WTC11 (cell line): ENCODE data around the gene TMEM243. TPM values are rescaled to one million over a fixed set of nuclear protein-coding genes. Genes with fewer than 3 reads are reported as not detected.

Experiments
- ATAC-seq: fragments of 200-7000 bp; cut with Tn5 transposase; 2 replicates; pipeline ENCODE4 v1.10.0; 2021; ENCODE audit warnings: mild to moderate bottlenecking, moderate library complexity
- CTCF ChIA-PET: fragments of 300-600 bp; sonication (Branson Sonifier 250); formaldehyde crosslinking; loops from one replicate; lab custom pipeline; 2021; ENCODE audit warnings: antibody characterized with exemption; lab: Charles Lee
- POLR2A ChIA-PET: fragments of 350-600 bp; sonication (Branson Sonifier 250); formaldehyde crosslinking; loops from one replicate; lab custom pipeline; 2021; ENCODE audit warnings: antibody characterized with exemption; lab: Charles Lee
- DNase-seq: peaks from one replicate; pipeline ENCODE4 v3.0.0; 2021; ENCODE audit warnings: low spot score
- H3K27ac Mint-ChIP-seq: 2 replicates; pipeline ENCODE4 v1.8.0; 2021; ENCODE audit warnings: mixed read lengths
- H3K27me3 Mint-ChIP-seq: 2 replicates; pipeline ENCODE4 v1.8.0; 2021; ENCODE audit warnings: low read depth, mild to moderate bottlenecking, moderate library complexity, mixed read lengths
- H3K36me3 Mint-ChIP-seq: 2 replicates; pipeline ENCODE4 v1.8.0; 2021; ENCODE audit warnings: mixed read lengths
- H3K4me1 Mint-ChIP-seq: 2 replicates; pipeline ENCODE4 v1.8.0; 2022; ENCODE audit warnings: mixed read lengths
- H3K4me3 Mint-ChIP-seq: 2 replicates; pipeline ENCODE4 v1.8.0; 2021; ENCODE audit warnings: mild to moderate bottlenecking, moderate library complexity, mixed read lengths
- H3K9me3 Mint-ChIP-seq: 2 replicates; pipeline ENCODE4 v1.8.0; 2021; ENCODE audit warnings: mixed read lengths
- CREM ChIP-seq: sonication (generic); formaldehyde crosslinking; IDR thresholded peaks from 2 replicates; pipeline ENCODE4 v1.8.1; 2022; ENCODE audit warnings: mild to moderate bottlenecking, missing genetic modification reagents, moderate library complexity
- E2F4 ChIP-seq: sonication (generic); formaldehyde crosslinking; IDR thresholded peaks from 2 replicates; pipeline ENCODE4 v1.8.1; 2022; ENCODE audit warnings: low read depth, mild to moderate bottlenecking, moderate library complexity, missing genetic modification reagents, borderline replicate concordance
- EMX1 ChIP-seq: fragments of 250-450 bp; sonication (Bioruptor Pico); IDR thresholded peaks from 2 replicates; pipeline ENCODE4 v1.8.0; 2021; ENCODE audit warnings: mild to moderate bottlenecking
- FOXJ3 ChIP-seq: sonication (generic); formaldehyde crosslinking; IDR thresholded peaks from 2 replicates; pipeline ENCODE4 v1.9.0; 2021; ENCODE audit warnings: missing genetic modification reagents, mild to moderate bottlenecking, borderline replicate concordance
- FOXK1 ChIP-seq: sonication (generic); formaldehyde crosslinking; IDR thresholded peaks from 2 replicates; pipeline ENCODE4 v1.8.0; 2022; ENCODE audit warnings: mild to moderate bottlenecking, moderate library complexity, missing genetic modification reagents
- GRHL2 ChIP-seq: fragments of 250-450 bp; sonication (Bioruptor Pico); IDR thresholded peaks from 2 replicates; pipeline ENCODE4 v1.8.0; 2022; ENCODE audit warnings: mild to moderate bottlenecking, moderate library complexity; ENCODE audit not compliant: insufficient replicate concordance, severe bottlenecking
- NFE2L1 ChIP-seq: sonication (generic); formaldehyde crosslinking; IDR thresholded peaks from 2 replicates; pipeline ENCODE4 v1.8.1; 2023; ENCODE audit warnings: missing genetic modification reagents
- NFYB ChIP-seq: sonication (generic); formaldehyde crosslinking; conservative IDR thresholded peaks from 2 replicates; pipeline ENCODE4 v1.8.0; 2022; ENCODE audit warnings: low read depth, missing genetic modification reagents
- RORB ChIP-seq: fragments of 250-450 bp; sonication (Bioruptor Pico); IDR thresholded peaks from 2 replicates; pipeline ENCODE4 v1.9.0; 2021; ENCODE audit warnings: mild to moderate bottlenecking
- SMAD3 ChIP-seq: sonication (generic); formaldehyde crosslinking; IDR thresholded peaks from 2 replicates; pipeline ENCODE4 v1.8.0; 2022; ENCODE audit warnings: missing genetic modification reagents, mild to moderate bottlenecking, borderline replicate concordance
- STAT6 ChIP-seq: sonication (generic); formaldehyde crosslinking; conservative IDR thresholded peaks from 2 replicates; pipeline ENCODE4 v1.8.1; 2023; ENCODE audit warnings: mild to moderate bottlenecking, low read depth, missing genetic modification reagents, moderate library complexity
- ZNF138 ChIP-seq: sonication (generic); formaldehyde crosslinking; conservative IDR thresholded peaks from 2 replicates; pipeline ENCODE4 v1.8.1; 2022; ENCODE audit warnings: mild to moderate bottlenecking, moderate library complexity, missing genetic modification reagents
- ZNF232 ChIP-seq: sonication (generic); formaldehyde crosslinking; IDR thresholded peaks from 2 replicates; pipeline ENCODE4 v1.8.0; 2022; ENCODE audit warnings: mild to moderate bottlenecking, missing genetic modification reagents
- ZNF317 ChIP-seq: sonication (generic); formaldehyde crosslinking; IDR thresholded peaks from 2 replicates; pipeline ENCODE4 v1.8.1; 2023; ENCODE audit warnings: low read depth, mild to moderate bottlenecking, moderate library complexity, missing genetic modification reagents, borderline replicate concordance
- ZNF671 ChIP-seq: fragments of 250-450 bp; sonication (Bioruptor Pico); IDR thresholded peaks from 2 replicates; pipeline ENCODE4 v1.8.0; 2021; ENCODE audit warnings: mild to moderate bottlenecking
- total RNA-seq: library from RNA; stranded (reverse); gene quantifications from 3 replicates; pipeline ENCODE4 v1.2.3, GENCODE V29; 2021
- TF ChIP-seq, protein P1 (sequence below): sonication (generic); formaldehyde crosslinking; IDR thresholded peaks from 2 replicates; pipeline ENCODE4 v1.8.1; 2023; ENCODE audit warnings: mild to moderate bottlenecking, missing genetic modification reagents
- TF ChIP-seq, protein P2 (sequence below): sonication (generic); formaldehyde crosslinking; IDR thresholded peaks from 2 replicates; pipeline ENCODE4 v1.8.1; 2023; ENCODE audit warnings: mild to moderate bottlenecking, missing genetic modification reagents
- TF ChIP-seq, protein P3 (sequence below): sonication (generic); formaldehyde crosslinking; IDR thresholded peaks from 2 replicates; pipeline ENCODE4 v1.8.0; 2023; ENCODE audit warnings: missing genetic modification reagents
- TF ChIP-seq, protein P4 (sequence below): sonication (generic); formaldehyde crosslinking; IDR thresholded peaks from 2 replicates; pipeline ENCODE4 v1.8.1; 2023; ENCODE audit warnings: mild to moderate bottlenecking, moderate library complexity, missing genetic modification reagents

TMEM243 gene
- total RNA-seq, 1 experiment from 2014 or later, result 29.0 TPM

- TF ChIP-seq, protein P1, sequence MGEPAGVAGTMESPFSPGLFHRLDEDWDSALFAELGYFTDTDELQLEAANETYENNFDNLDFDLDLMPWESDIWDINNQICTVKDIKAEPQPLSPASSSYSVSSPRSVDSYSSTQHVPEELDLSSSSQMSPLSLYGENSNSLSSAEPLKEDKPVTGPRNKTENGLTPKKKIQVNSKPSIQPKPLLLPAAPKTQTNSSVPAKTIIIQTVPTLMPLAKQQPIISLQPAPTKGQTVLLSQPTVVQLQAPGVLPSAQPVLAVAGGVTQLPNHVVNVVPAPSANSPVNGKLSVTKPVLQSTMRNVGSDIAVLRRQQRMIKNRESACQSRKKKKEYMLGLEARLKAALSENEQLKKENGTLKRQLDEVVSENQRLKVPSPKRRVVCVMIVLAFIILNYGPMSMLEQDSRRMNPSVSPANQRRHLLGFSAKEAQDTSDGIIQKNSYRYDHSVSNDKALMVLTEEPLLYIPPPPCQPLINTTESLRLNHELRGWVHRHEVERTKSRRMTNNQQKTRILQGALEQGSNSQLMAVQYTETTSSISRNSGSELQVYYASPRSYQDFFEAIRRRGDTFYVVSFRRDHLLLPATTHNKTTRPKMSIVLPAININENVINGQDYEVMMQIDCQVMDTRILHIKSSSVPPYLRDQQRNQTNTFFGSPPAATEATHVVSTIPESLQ (CRISPR knock-in tag), result no peak
These were observed 65.4 kb downstream of the TMEM243 start (continued) for GRCh38 chr7:87154166-87154565.

GRCh38 chr7:87152897-87153641 is 66.5 kb downstream of the TMEM243 start:
- ATAC-seq (no peak), DNase-seq (peak; percentile 16)
- Mint-ChIP-seq H3K9me3 (no peaks in the 10 kb centered on the region), H3K27ac (peak overlapping the region; percentile 99), H3K27me3 (no peaks in the 10 kb centered on the region), H3K4me3 (peak overlapping the region; percentile 94), H3K36me3 (peaks cover 10% of the 10 kb centered on the region), H3K4me1 (peaks cover 42% of the 10 kb centered on the region)
- ChIA-PET CTCF (interaction anchor here (0.8 to 2.5 kb wide), 8 partner anchors 8 to 248 kb away, joined by 3 to 10 read pairs (median 5); partner anchors contain the start of genes ELAPOR2 and TMEM243), POLR2A (interaction anchor here (0.6 to 2.1 kb wide), 17 partner anchors 19 to 944 kb away, joined by 3 to 24 read pairs (median 4); partner anchors contain the start of genes ELAPOR2 and TMEM243)
- no peak for TF ChIP-seq ZNF138 (CRISPR knock-in tag)
- TF ChIP-seq, protein P2, sequence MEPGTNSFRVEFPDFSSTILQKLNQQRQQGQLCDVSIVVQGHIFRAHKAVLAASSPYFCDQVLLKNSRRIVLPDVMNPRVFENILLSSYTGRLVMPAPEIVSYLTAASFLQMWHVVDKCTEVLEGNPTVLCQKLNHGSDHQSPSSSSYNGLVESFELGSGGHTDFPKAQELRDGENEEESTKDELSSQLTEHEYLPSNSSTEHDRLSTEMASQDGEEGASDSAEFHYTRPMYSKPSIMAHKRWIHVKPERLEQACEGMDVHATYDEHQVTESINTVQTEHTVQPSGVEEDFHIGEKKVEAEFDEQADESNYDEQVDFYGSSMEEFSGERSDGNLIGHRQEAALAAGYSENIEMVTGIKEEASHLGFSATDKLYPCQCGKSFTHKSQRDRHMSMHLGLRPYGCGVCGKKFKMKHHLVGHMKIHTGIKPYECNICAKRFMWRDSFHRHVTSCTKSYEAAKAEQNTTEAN (CRISPR knock-in tag), result no peak
- TF ChIP-seq SMAD3 (CRISPR knock-in tag), result no peak
- TF ChIP-seq, protein P3, sequence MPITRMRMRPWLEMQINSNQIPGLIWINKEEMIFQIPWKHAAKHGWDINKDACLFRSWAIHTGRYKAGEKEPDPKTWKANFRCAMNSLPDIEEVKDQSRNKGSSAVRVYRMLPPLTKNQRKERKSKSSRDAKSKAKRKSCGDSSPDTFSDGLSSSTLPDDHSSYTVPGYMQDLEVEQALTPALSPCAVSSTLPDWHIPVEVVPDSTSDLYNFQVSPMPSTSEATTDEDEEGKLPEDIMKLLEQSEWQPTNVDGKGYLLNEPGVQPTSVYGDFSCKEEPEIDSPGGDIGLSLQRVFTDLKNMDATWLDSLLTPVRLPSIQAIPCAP (CRISPR knock-in tag), result no peak
- TF ChIP-seq ZNF671 (CRISPR knock-in tag), result no peak
- TF ChIP-seq FOXK1 (CRISPR knock-in tag), result no peak
- no peak for TF ChIP-seq FOXJ3 (CRISPR knock-in tag)
- TF ChIP-seq EMX1, result no peak
- no peak for TF ChIP-seq ZNF317 (CRISPR knock-in tag)
- no peak for TF ChIP-seq STAT6 (CRISPR knock-in tag)
- TF ChIP-seq CREM (CRISPR knock-in tag), result no peak
- TF ChIP-seq, protein P4, sequence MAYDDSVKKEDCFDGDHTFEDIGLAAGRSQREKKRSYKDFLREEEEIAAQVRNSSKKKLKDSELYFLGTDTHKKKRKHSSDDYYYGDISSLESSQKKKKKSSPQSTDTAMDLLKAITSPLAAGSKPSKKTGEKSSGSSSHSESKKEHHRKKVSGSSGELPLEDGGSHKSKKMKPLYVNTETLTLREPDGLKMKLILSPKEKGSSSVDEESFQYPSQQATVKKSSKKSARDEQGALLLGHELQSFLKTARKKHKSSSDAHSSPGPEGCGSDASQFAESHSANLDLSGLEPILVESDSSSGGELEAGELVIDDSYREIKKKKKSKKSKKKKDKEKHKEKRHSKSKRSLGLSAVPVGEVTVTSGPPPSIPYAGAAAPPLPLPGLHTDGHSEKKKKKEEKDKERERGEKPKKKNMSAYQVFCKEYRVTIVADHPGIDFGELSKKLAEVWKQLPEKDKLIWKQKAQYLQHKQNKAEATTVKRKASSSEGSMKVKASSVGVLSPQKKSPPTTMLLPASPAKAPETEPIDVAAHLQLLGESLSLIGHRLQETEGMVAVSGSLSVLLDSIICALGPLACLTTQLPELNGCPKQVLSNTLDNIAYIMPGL (CRISPR knock-in tag), result no peak
- no peak for TF ChIP-seq E2F4
- no peak for TF ChIP-seq ZNF232 (CRISPR knock-in tag)
- no peak for TF ChIP-seq RORB (CRISPR knock-in tag)
- no peak for TF ChIP-seq NFYB
- TF ChIP-seq NFE2L1 (CRISPR knock-in tag), result no peak
- no peak for TF ChIP-seq GRHL2 (CRISPR knock-in tag)
